ENCODE data around the gene NPAS4. TPM values are rescaled to one million over a fixed set of nuclear protein-coding genes. Genes with fewer than 3 reads are reported as not detected.
A peak's percentile ranks its signal among the peaks of the same experiment; 100 is the strongest.

NPAS4 gene
- total and polyA plus RNA-seq, 2 of the 13 experiments (the other 11 are each of a cell fraction or from before 2014, with no cell fraction given), result not detected

DNA sequence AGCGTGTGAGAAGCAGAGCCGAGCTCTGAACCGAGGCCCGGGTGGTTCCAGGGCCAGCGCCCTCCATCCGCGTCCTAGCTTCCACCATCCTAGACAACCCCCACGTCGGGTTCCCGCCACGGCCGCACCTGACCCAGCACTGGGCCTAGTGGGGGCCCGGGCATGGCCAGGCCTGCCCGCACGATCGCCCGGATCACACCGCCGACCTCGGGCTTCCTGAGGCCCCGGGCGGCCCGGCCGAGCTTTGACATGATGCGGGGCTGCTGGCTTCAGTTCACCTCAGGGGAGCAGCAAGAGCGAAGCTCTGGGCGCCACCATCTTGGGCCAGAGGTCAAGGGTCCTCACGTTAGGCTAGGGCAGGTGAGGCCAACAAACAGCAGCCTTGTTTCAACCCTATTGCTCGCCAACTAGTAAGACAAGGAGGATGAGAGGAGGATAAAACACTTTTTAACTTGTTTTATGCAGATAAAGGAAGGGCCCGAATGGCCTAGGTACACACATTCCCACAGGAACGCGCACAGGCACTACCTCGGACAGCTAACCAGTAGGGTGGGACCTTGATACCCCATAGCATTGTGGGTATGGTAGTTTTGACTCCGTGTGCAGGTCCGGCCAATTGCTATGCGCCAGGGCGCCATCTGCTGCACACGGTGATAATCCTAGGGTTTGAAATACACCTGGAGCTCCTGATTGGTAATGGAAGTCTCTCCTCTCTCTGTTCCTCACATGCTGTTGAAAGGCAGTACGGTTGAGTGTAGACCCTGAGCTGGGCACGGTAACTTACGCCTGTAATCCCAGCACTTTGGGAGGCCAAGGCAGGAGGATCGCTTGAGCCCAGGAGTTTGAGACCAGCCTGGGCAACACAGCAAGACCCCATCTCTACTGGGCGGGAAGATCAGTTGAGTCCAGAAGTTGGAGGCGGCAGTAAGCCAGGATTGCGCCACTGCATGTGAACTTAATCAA, 17.9 kb downstream of the NPAS4 start, which contains the start of gene MRPL11 (continued):
- TF ChIP-seq, protein P1, sequence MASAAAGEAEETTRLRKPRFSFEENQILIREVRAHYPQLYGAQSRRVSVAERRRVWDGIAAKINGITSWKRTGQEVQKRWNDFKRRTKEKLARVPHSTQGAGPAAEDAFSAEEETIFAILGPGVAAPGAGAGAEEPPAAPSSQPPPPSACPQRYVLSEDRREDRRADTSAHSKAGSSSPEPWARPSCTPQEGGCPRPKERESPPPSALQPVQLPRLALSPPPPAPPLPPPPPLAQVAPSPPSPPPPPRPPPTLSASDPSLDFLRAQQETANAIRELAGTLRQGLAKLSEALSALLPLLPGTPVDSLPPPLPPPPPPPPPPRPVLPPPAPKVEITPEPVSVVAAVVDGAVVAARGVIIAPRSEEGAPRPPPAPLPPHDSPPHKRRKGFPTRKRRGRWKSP (CRISPR knock-in tag; IDR thresholded peaks at IDR 0.05), result peak; percentile 37; the same call in 1 of the 2 replicates
- no peak for TF ChIP-seq GLI4 (CRISPR knock-in tag; IDR thresholded peaks at IDR 0.05; ENCODE audit: borderline replicate concordance)
- TF ChIP-seq ZNF773 (CRISPR knock-in tag; IDR thresholded peaks at IDR 0.05; ENCODE audit: borderline replicate concordance), result peak; percentile 78; the same call in 1 of the 2 replicates
- TF ChIP-seq, protein P2, sequence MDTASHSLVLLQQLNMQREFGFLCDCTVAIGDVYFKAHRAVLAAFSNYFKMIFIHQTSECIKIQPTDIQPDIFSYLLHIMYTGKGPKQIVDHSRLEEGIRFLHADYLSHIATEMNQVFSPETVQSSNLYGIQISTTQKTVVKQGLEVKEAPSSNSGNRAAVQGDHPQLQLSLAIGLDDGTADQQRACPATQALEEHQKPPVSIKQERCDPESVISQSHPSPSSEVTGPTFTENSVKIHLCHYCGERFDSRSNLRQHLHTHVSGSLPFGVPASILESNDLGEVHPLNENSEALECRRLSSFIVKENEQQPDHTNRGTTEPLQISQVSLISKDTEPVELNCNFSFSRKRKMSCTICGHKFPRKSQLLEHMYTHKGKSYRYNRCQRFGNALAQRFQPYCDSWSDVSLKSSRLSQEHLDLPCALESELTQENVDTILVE (CRISPR knock-in tag; IDR thresholded peaks at IDR 0.05), result peak; percentile 62; the same call in 1 of the 2 replicates
- TF ChIP-seq SMAD3 (CRISPR knock-in tag; IDR thresholded peaks at IDR 0.05), result 0 out of 2 replicates have a peak, but pooled peaks have one; percentile 41
- peak; percentile 99 for TF ChIP-seq NR2F6 (IDR thresholded peaks at IDR 0.05)
- peak; percentile 98 for TF ChIP-seq NR2F6 (CRISPR knock-in tag; IDR thresholded peaks at IDR 0.05)
- TF ChIP-seq ZNF563 (CRISPR knock-in tag; IDR thresholded peaks at IDR 0.05), result 0 out of 2 replicates have a peak, but pooled peaks have one; percentile 0
- TF ChIP-seq, protein P3, sequence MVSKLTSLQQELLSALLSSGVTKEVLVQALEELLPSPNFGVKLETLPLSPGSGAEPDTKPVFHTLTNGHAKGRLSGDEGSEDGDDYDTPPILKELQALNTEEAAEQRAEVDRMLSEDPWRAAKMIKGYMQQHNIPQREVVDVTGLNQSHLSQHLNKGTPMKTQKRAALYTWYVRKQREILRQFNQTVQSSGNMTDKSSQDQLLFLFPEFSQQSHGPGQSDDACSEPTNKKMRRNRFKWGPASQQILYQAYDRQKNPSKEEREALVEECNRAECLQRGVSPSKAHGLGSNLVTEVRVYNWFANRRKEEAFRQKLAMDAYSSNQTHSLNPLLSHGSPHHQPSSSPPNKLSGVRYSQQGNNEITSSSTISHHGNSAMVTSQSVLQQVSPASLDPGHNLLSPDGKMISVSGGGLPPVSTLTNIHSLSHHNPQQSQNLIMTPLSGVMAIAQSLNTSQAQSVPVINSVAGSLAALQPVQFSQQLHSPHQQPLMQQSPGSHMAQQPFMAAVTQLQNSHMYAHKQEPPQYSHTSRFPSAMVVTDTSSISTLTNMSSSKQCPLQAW (CRISPR knock-in tag; IDR thresholded peaks at IDR 0.05), result peak; percentile 78; the same call in 1 of the 2 replicates
- no peak for TF ChIP-seq PAWR (CRISPR knock-in tag; IDR thresholded peaks at IDR 0.05; ENCODE audit: borderline replicate concordance)
- peak; percentile 26; the same call in 1 of the 2 replicates for TF ChIP-seq ZFP41 (CRISPR knock-in tag; IDR thresholded peaks at IDR 0.05; ENCODE audit: borderline replicate concordance)
- peak; percentile 56; the same call in 1 of the 2 replicates for TF ChIP-seq KLF6 (CRISPR knock-in tag; IDR thresholded peaks at IDR 0.05)
- TF ChIP-seq TSC22D2 (CRISPR knock-in tag; IDR thresholded peaks at IDR 0.05; ENCODE audit: borderline replicate concordance), result no peak
- 0 out of 2 replicates have a peak, but pooled peaks have one; percentile 32 for TF ChIP-seq ARHGAP35 (CRISPR knock-in tag; IDR thresholded peaks at IDR 0.05; ENCODE audit: borderline replicate concordance)
- TF ChIP-seq THAP11 (CRISPR knock-in tag; IDR thresholded peaks at IDR 0.05), result peak; percentile 99
- 0 out of 2 replicates have a peak, but pooled peaks have one; percentile 50 for TF ChIP-seq SRY (CRISPR knock-in tag; IDR thresholded peaks at IDR 0.05)
- TF ChIP-seq, protein P4, sequence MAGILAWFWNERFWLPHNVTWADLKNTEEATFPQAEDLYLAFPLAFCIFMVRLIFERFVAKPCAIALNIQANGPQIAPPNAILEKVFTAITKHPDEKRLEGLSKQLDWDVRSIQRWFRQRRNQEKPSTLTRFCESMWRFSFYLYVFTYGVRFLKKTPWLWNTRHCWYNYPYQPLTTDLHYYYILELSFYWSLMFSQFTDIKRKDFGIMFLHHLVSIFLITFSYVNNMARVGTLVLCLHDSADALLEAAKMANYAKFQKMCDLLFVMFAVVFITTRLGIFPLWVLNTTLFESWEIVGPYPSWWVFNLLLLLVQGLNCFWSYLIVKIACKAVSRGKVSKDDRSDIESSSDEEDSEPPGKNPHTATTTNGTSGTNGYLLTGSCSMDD (CRISPR knock-in tag; IDR thresholded peaks at IDR 0.05), result no peak
- TF ChIP-seq CHCHD3 (CRISPR knock-in tag; IDR thresholded peaks at IDR 0.05), result no peak
- TF ChIP-seq, protein P5, sequence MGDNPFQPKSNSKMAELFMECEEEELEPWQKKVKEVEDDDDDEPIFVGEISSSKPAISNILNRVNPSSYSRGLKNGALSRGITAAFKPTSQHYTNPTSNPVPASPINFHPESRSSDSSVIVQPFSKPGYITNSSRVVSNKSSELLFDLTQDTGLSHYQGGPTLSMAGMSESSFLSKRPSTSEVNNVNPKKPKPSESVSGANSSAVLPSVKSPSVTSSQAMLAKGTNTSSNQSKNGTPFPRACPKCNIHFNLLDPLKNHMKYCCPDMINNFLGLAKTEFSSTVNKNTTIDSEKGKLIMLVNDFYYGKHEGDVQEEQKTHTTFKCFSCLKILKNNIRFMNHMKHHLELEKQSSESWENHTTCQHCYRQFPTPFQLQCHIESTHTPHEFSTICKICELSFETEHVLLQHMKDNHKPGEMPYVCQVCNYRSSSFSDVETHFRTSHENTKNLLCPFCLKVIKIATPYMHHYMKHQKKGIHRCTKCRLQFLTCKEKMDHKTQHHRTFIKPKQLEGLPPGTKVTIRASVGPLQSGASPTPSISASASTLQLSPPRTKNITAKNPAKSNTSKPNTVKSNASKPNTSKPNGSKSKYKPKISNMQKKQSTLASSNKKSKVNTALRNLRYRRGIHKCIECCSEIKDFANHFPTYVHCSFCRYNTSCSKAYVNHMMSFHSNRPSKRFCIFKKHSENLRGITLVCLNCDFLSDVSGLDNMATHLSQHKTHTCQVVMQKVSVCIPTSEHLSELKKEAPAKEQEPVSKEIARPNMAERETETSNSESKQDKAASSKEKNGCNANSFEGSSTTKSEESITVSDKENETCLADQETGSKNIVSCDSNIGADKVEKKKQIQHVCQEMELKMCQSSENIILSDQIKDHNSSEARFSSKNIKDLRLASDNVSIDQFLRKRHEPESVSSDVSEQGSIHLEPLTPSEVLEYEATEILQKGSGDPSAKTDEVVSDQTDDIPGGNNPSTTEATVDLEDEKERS (CRISPR knock-in tag; IDR thresholded peaks at IDR 0.05), result no peak
- TF ChIP-seq MEF2D (CRISPR knock-in tag; IDR thresholded peaks at IDR 0.05), result peak; percentile 51; the same call in 1 of the 2 replicates

All from HepG2 (cell line).